Posterior vena cava (tissue), 2 donors: ENCODE measurements around the gene LIM2. TPM values are rescaled to one million over a fixed set of nuclear protein-coding genes. Genes with fewer than 3 reads are reported as not detected.

Experiments
- total RNA-seq, 2 donors: library from RNA; stranded (reverse); fragmentation: NEBNext Ultra II Directional; extraction: Animal tissue kit (Norgen Biotek cat#: 25700); gene quantifications; one replicate each; pipeline ENCODE4 v1.2.1, GENCODE V29; 2021
- donor health status: DM: yes; HTN: yes; CAD: no.
- donor health status: DM: yes; HTN: yes; CAD: no.

The LIM2 gene
- total RNA-seq, 2 donors from 2014 or later, result not detected

Other genes starting within 250 kb of the LIM2 start
- 1 to 10 TPM; 1.8 to 5.5 TPM for gene SIGLEC7, start 245.7 kb downstream of the LIM2 start, total RNA-seq
- 10 to 100 TPM in 1 of 2 donors, 1 to 10 TPM in 1; 10.0 to 17.4 TPM for gene CD33, start 162.9 kb downstream of the LIM2 start, total RNA-seq
- gene SIGLECL1, start 136.9 kb downstream of the LIM2 start, total RNA-seq, result not detected
- gene IGLON5, start 76.3 kb downstream of the LIM2 start, total RNA-seq, result under 1 TPM; 0.19 to 0.33 TPM
- gene VSIG10L, start 45.8 kb downstream of the LIM2 start, total RNA-seq, result 1 to 10 TPM; 2.0 to 2.9 TPM
- gene ETFB, start 21.6 kb downstream of the LIM2 start, total RNA-seq, result 10 to 100 TPM; 44.4 to 50.8 TPM
- 1 to 10 TPM in 1 of 2 donors, under 1 TPM in 1; 0.62 to 1.2 TPM for gene CLDND2, start 19.0 kb downstream of the LIM2 start, total RNA-seq
- gene NKG7, start 15.3 kb downstream of the LIM2 start, total RNA-seq, result 1 to 10 TPM; 3.0 to 4.8 TPM
- not detected for gene C19orf84, start 2.6 kb upstream of the LIM2 start, total RNA-seq
- gene SIGLEC10, start 29.7 kb upstream of the LIM2 start, total RNA-seq, result 10 to 100 TPM in 1 of 2 donors, 1 to 10 TPM in 1; 3.3 to 13.5 TPM
- under 1 TPM; 0.19 to 0.42 TPM for gene SIGLEC8, start 70.5 kb upstream of the LIM2 start, total RNA-seq
- not detected for gene CEACAM18, start 90.6 kb upstream of the LIM2 start, total RNA-seq
- gene SIGLEC12, start 113.8 kb upstream of the LIM2 start, total RNA-seq, result under 1 TPM; 0.42 to 1.00 TPM
- gene SIGLEC6, start 143.7 kb upstream of the LIM2 start, total RNA-seq, result 1 to 10 TPM in 1 of 2 donors, under 1 TPM in 1; 0.86 to 1.6 TPM
- gene ZNF175, start 183.3 kb upstream of the LIM2 start, total RNA-seq, result 1 to 10 TPM; 8.0 to 9.2 TPM
- gene SIGLEC5, start 242.4 kb upstream of the LIM2 start, total RNA-seq, result not detected